NB4 (cell line): ENCODE measurements around the gene DERL2.

Experiments used
- CTCF ChIP-seq: IDR thresholded peaks from one replicate; pipeline ENCODE4 v1.5.1; 2012; ENCODE audit warnings: low read depth, low read length
- TF ChIP-seq, protein P1 (sequence below): IDR thresholded peaks from 2 replicates; pipeline ENCODE4 v1.6.1; 2011; ENCODE audit warnings: low read depth, low read length

DNA sequence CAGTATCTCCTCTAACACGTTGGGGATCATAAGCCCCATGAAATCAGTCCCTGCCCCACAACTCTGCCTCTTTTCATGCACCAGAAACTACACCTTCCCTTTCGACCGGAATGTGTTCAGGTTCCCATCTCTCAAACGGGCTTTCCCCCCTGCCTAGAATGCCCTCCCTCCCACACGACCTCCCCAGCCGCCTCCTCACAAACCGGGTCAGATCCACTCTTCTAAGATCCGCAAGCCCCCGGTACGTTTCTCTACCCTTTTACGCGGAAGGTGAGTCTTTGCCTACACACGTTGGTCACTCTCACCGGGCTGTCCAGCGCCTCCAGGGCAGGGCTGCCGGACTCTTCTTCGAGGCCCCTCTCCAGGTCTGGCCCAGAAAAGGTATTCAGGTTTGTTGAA, 17.9 kb downstream of the DERL2 start:
- no peak for TF ChIP-seq CTCF
- TF ChIP-seq, protein P1, sequence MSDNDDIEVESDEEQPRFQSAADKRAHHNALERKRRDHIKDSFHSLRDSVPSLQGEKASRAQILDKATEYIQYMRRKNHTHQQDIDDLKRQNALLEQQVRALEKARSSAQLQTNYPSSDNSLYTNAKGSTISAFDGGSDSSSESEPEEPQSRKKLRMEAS: no peak
